Activated T-cell treated with anti-CD3 and anti-CD28 coated beads for 4 hours (primary cell): ENCODE results near the gene LARP4B.

Experiments used
- DNase-seq: peaks from one replicate; pipeline ENCODE4 v3.0.0-alpha.2; 2020

The LARP4B gene

DNA sequence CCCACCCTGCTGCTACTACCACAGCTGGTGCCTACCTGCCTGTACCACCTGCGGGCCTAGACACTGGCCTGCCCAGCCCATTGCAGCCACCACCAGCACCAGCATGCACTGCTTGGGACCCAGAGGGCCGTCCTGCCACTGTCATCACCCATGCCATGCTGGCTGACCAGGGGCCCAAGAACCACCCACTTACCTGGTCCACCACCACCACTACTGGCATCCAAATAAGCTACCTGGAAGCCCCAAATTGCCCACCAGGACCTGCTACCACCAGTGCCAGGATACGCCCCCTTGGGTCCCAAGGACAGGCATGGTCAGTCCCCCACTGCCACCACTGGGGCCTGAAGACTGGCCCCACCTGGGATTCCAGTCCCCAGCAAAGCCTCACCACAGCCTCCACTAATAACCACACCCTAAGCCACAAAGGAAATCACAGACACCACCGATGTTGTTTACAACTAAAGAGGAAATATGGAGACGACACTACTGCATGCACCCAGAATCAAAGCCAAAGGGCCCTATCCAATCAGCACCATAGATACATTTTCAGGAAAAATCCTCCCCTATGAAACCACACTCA, 171.5 kb downstream of the LARP4B start:
- DNase-seq: no peak
